Activated T-helper 1 cell treated with anti-CD3 and anti-CD28 coated beads, Interleukin-12 subunit alpha, Interleukin-12 subunit beta, Interleukin-2, Interleukin-4 antibody, amounts not matched to agents 30 ng/mL and 10 ng/mL and 1 ng/mL, durations not matched to agents 14 hours and 24 hours and 36 hours (primary cell): Measurements from ENCODE around the gene MLLT10. TPM values are rescaled to one million over a fixed set of nuclear protein-coding genes. Genes with fewer than 3 reads are reported as not detected.

Experiments
- DNase-seq: peaks from one replicate; pipeline ENCODE4 v3.0.0; 2021; ENCODE audit warnings: low spot score
- H3K27ac Mint-ChIP-seq: one replicate; pipeline ENCODE4 v1.8.0; 2021; ENCODE audit warnings: mild to moderate bottlenecking, mixed read lengths
- H3K27me3 Mint-ChIP-seq: one replicate; pipeline ENCODE4 v1.8.0; 2022; ENCODE audit warnings: mild to moderate bottlenecking, moderate library complexity, mixed read lengths; ENCODE audit not compliant: insufficient read depth
- H3K36me3 Mint-ChIP-seq: one replicate; pipeline ENCODE4 v1.8.0; 2021; ENCODE audit warnings: low read depth, mixed read lengths
- H3K4me1 Mint-ChIP-seq: one replicate; pipeline ENCODE4 v1.8.0; 2021; ENCODE audit warnings: low read depth, mixed read lengths
- H3K4me3 Mint-ChIP-seq: one replicate; pipeline ENCODE4 v1.8.0; 2021; ENCODE audit warnings: mild to moderate bottlenecking, moderate library complexity, mixed read lengths
- H3K9me3 Mint-ChIP-seq: one replicate; pipeline ENCODE4 v1.8.0; 2021; ENCODE audit warnings: mixed read lengths
- intact Hi-C: fragments of 100-400 bp; cut with micrococcal nuclease; formaldehyde crosslinking; loops from one replicate; pipeline ENCODE4 v1.15.1; 2024
- total RNA-seq: library from RNA; stranded (reverse); gene quantifications from 2 replicates; pipeline ENCODE4 v1.2.3, GENCODE V29; 2022

Gene MLLT10
- total RNA-seq, 1 donor from 2014 or later = 43.1 TPM

- H3K9me3 Mint-ChIP-seq = no peaks in the 10 kb centered on the region
- no peak overlapping the region for H3K4me3 Mint-ChIP-seq
- peaks cover 47% of the 10 kb centered on the region for H3K27me3 Mint-ChIP-seq
- DNase-seq = no peak
- peaks cover 14% of the 10 kb centered on the region for H3K36me3 Mint-ChIP-seq
- intact Hi-C loops = loop anchor here (10.0 kb wide), 3 partner anchors 348 to 1842 kb away; partner anchors contain the start of gene PIP4K2A
- H3K4me1 Mint-ChIP-seq = peaks cover 59% of the 10 kb centered on the region
- no peak overlapping the region for H3K27ac Mint-ChIP-seq
These were observed 11.2 kb upstream of the MLLT10 start for GRCh38 chr10:21522631-21523406.

GRCh38 chr10:21523557-21524008 is 10.4 kb upstream of the MLLT10 start:
- no peaks in the 10 kb centered on the region for H3K9me3 Mint-ChIP-seq
- intact Hi-C loops = loop anchor here (10.0 kb wide), 3 partner anchors 349 to 1841 kb away; partner anchors contain the start of gene PIP4K2A

GRCh38 chr10:21524131-21524525 is 9.9 kb upstream of the MLLT10 start:
- H3K27me3 Mint-ChIP-seq = peaks cover 46% of the 10 kb centered on the region
- intact Hi-C loops = loop anchor here (10.0 kb wide), 3 partner anchors 349 to 1841 kb away; partner anchors contain the start of gene PIP4K2A
- H3K27ac Mint-ChIP-seq = no peak overlapping the region
- H3K36me3 Mint-ChIP-seq = peaks cover 9% of the 10 kb centered on the region
- no peaks in the 10 kb centered on the region for H3K9me3 Mint-ChIP-seq
- H3K4me3 Mint-ChIP-seq = no peak overlapping the region
- peaks cover 53% of the 10 kb centered on the region for H3K4me1 Mint-ChIP-seq
- no peak for DNase-seq

More at GRCh38 chr10:21523557-21524008, 10.4 kb upstream of the MLLT10 start:
- peaks cover 47% of the 10 kb centered on the region for H3K27me3 Mint-ChIP-seq
- peak overlapping the region; percentile 59 for H3K27ac Mint-ChIP-seq
- peaks cover 59% of the 10 kb centered on the region for H3K4me1 Mint-ChIP-seq
- H3K4me3 Mint-ChIP-seq = peak overlapping the region; percentile 48
- no peak for DNase-seq
- H3K36me3 Mint-ChIP-seq = peaks cover 9% of the 10 kb centered on the region

DNA sequence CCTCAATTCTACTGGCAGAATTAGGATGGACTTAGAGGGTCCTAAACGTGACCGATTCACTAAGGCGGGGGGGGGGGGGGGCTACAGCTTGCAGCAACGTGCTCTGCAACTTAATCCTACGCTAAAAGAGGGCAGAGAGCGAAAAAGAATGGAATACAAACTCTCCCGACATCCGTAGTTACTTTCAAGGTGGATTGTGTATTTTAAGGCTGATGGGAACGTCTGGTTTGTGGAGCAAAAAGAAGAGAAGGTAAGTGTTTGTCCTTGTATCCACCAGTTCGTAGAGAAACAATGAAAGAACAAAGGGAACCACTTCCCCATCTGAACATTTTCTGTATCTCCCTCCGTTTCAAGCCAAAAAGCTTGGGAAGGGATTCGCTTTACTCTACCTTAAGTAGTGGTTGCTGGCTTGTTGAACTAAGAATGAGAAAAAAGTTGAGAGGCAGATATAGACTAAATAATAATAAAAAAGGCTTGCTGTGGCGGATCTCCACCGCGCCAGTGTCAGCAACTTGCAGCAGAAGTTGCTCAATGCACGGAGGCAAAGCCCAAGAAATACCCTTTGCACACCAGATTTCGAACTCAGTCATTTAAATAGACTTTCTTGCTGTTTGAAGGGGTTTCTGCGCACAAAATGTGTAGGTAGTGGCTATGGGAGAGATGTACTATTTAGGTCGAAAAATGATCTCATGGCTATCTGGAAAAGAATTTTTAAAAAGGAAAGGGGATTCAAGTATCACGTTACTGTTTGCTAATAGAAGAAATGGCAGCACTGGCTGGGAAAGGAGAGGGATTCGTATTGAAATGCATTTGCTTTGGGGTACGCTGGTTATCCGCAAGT is 9.3 kb upstream of the MLLT10 start:
- no peak for DNase-seq
- intact Hi-C loops = loop anchor here (1.0 to 10.0 kb wide), 5 partner anchors 7 to 1840 kb away; partner anchors contain the start of gene PIP4K2A
- Mint-ChIP-seq H3K27ac (peak overlapping the region; percentile 91), H3K27me3 (peaks cover 46% of the 10 kb centered on the region), H3K9me3 (no peaks in the 10 kb centered on the region), H3K4me1 (peaks cover 47% of the 10 kb centered on the region), H3K4me3 (peak overlapping the region; percentile 85), H3K36me3 (peaks cover 9% of the 10 kb centered on the region)

GRCh38 chr10:21525367-21526187 is 8.5 kb upstream of the MLLT10 start, which contains the start of gene SKIDA1:
SKIDA1 (minus strand) TSS chr10:21525682; CDS start chr10:21517822, 7,860 bp downstream.
- intact Hi-C loops = loop anchor here (1.0 to 10.0 kb wide), 5 partner anchors 8 to 1839 kb away; partner anchors contain the start of gene PIP4K2A
- peaks cover 9% of the 10 kb centered on the region for H3K36me3 Mint-ChIP-seq
- no peaks in the 10 kb centered on the region for H3K9me3 Mint-ChIP-seq
- peaks cover 39% of the 10 kb centered on the region for H3K4me1 Mint-ChIP-seq
- H3K27ac Mint-ChIP-seq = peak within 1 kb of the TSS; percentile 94
- peaks cover 44% of the 10 kb centered on the region for H3K27me3 Mint-ChIP-seq
- peak within 1 kb of the TSS; percentile 85 for H3K4me3 Mint-ChIP-seq
- DNase-seq = peak; percentile 51

DNA sequence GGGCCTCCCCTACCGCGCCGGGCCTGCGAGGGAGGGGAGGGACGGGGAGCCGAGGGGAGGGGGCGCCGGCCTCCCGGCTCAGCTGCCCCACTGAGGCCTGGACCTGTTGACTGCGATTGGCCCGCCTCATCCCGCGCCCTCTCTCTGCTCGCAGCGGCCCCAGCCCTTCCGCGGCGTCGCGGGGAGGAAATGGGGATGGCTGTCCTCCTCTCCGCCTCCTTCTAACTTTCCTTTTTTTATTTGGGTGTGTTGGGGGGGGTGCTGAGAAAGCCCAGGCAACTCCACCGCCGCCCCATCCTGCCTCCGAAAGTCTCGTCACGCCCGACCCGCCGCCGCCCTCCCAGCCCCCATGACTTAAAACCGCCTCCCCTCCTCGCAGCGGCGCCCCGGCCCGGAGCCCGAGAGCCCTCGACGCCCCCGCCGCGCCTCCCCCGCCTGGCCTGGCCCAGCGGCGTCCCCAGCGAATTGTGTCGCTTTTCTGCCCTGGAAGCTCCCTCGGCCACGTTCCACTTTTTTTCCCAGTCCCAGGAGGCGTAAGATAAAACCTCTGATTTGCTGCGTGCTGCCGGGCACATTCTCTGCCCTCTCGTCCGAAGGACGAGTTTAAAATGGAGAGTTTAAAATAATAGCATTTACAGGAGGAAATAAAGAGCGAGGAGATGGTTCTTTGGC is 7.7 kb upstream of the MLLT10 start:
- intact Hi-C loops = loop anchor here (10.0 kb wide), 3 partner anchors 352 to 1838 kb away; partner anchors contain the start of gene PIP4K2A
- H3K4me1 Mint-ChIP-seq = peaks cover 34% of the 10 kb centered on the region

DNA sequence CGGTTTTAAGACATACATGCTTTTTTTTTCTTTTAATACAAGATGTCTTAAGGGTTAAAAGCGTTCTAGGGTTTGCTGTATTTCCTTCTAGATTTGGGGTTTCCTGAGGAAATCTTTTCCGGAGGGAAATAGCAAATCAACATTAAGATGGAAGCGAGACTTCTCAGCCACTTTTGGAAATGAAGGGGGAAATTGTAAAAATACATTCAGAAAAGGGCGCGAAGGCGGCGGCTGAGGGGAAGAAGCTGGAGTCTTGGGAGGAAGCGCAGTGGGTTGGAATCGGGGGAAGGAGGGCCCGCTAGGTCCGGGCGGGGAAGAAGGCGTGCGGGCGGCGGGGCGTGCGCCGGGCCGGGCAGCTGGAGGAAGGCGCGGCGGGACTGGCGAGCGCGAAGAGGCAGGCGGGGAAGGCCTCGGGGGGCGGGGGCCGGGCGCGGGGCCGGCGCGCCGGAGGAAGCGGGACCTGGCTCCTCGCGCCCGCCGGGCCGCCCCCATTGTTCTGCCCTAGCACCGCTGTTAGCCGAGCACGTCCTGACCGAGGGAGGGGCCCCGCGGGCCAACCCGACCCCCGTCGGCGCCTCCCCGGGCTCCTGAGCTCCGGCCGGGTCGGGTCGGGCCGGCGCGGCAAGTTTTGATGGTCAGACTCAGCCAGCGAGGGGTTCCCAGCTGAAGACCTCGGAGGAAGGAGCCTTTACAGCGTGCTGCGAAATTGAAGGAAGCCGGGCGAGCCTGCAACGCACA is 7.0 kb upstream of the MLLT10 start:
- DNase-seq = no peak
- intact Hi-C loops = loop anchor here (10.0 kb wide), 3 partner anchors 352 to 1838 kb away; partner anchors contain the start of gene PIP4K2A
- peaks cover 9% of the 10 kb centered on the region for H3K36me3 Mint-ChIP-seq
- H3K4me1 Mint-ChIP-seq = peaks cover 34% of the 10 kb centered on the region
- H3K4me3 Mint-ChIP-seq = peak overlapping the region; percentile 82
- peak overlapping the region; percentile 94 for H3K27ac Mint-ChIP-seq
- peaks cover 44% of the 10 kb centered on the region for H3K27me3 Mint-ChIP-seq
- no peaks in the 10 kb centered on the region for H3K9me3 Mint-ChIP-seq

More for the DNA sequence above, 7.7 kb upstream of the MLLT10 start:
- H3K4me3 Mint-ChIP-seq = peak overlapping the region; percentile 82
- peaks cover 48% of the 10 kb centered on the region for H3K27me3 Mint-ChIP-seq
- no peaks in the 10 kb centered on the region for H3K9me3 Mint-ChIP-seq
- H3K27ac Mint-ChIP-seq = peak overlapping the region; percentile 94
- DNase-seq = peak; percentile 34
- H3K36me3 Mint-ChIP-seq = peaks cover 9% of the 10 kb centered on the region

DNA sequence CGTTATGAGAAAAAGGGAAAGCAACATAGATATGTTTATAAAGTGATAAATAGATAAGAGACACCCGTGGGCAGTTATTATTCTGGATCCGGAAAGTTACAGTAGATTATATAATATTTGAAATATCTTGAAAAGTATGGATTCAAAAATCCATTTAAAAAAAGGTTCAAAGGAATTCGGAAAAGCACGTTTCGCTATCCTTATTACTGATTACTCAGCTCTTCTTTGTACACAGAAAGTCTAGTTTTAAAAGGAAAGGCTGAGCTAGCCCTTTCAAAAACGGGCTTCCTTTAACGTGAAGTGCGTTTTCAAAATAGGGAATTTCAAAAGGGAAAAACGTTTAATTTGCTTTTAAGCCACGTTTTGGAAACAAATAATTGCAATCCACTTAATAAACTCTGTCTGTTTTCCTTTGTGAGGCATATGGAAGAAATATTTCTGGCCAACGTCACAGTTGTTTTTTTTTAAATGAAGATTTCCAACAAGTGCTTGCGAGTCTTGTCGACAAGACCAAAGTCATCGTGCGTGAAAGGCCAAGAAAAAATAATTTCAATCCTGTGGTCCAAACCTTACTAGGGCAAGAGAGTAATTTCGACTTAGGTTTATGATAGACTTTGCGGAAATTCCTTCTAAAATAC is 6.3 kb upstream of the MLLT10 start:
- Mint-ChIP-seq H3K27me3 (peaks cover 46% of the 10 kb centered on the region), H3K9me3 (no peaks in the 10 kb centered on the region), H3K27ac (peak overlapping the region; percentile 55), H3K4me1 (peaks cover 36% of the 10 kb centered on the region), H3K4me3 (peak overlapping the region; percentile 67), H3K36me3 (peaks cover 9% of the 10 kb centered on the region)
- intact Hi-C loops = loop anchor here (10.0 kb wide), 3 partner anchors 353 to 1837 kb away; partner anchors contain the start of gene PIP4K2A
- DNase-seq = no peak

- no peaks in the 10 kb centered on the region for H3K9me3 Mint-ChIP-seq
- DNase-seq = no peak
- peaks cover 8% of the 10 kb centered on the region for H3K36me3 Mint-ChIP-seq
- H3K27me3 Mint-ChIP-seq = peaks cover 46% of the 10 kb centered on the region
- H3K27ac Mint-ChIP-seq = no peak overlapping the region
- H3K4me3 Mint-ChIP-seq = no peak overlapping the region
- intact Hi-C loops = loop anchor here (10.0 kb wide), 3 partner anchors 354 to 1836 kb away; partner anchors contain the start of gene PIP4K2A
- peaks cover 43% of the 10 kb centered on the region for H3K4me1 Mint-ChIP-seq
These were observed 5.6 kb upstream of the MLLT10 start for GRCh38 chr10:21528236-21529031.
